A673 (cell line): ENCODE data around the gene STRC.
"Not testable (repeated sequence)": the region's sequence is repeated elsewhere in the genome, so short reads cannot be mapped to it uniquely, and the experiment has no call there.

Source experiments
- EZH2 ChIP-seq: fragments of 200-600 bp; sonication (generic); IDR thresholded peaks from 2 replicates; pipeline ENCODE4 v1.6.1; 2017; ENCODE audit warnings: borderline replicate concordance, low read depth, mild to moderate bottlenecking, mixed read lengths, antibody characterized with exemption, low read length; ENCODE audit not compliant: poor library complexity, severe bottlenecking
- TF ChIP-seq, protein P1 (sequence below): fragments of 300-800, 200-600 bp; sonication (generic); conservative IDR thresholded peaks from 2 replicates; pipeline ENCODE4 v1.5.1; 2017; ENCODE audit warnings: low read depth, mild to moderate bottlenecking, antibody characterized with exemption, low read length, moderate library complexity, mixed read lengths

DNA sequence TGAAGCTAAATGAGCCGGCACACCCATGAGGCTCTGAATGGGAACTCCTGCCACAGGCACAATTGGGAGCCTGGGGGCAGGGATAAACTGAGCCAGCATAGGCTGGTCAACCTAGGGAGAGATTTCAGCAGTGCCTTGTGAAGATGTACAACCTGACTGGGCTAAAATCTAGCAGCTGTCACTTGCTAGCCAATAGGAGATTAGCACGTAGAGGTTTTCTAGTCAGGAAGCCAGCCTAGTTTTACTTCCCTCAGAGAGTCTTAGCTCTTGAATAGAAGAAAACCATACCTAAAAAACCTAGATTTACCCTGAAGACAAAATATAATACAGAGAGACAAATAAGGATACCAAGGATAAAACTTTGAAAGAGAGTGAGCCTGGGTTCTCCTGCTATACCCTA is 43.7 kb upstream of the STRC start:
- TF ChIP-seq EZH2: not testable (repeated sequence)
- TF ChIP-seq, protein P1, sequence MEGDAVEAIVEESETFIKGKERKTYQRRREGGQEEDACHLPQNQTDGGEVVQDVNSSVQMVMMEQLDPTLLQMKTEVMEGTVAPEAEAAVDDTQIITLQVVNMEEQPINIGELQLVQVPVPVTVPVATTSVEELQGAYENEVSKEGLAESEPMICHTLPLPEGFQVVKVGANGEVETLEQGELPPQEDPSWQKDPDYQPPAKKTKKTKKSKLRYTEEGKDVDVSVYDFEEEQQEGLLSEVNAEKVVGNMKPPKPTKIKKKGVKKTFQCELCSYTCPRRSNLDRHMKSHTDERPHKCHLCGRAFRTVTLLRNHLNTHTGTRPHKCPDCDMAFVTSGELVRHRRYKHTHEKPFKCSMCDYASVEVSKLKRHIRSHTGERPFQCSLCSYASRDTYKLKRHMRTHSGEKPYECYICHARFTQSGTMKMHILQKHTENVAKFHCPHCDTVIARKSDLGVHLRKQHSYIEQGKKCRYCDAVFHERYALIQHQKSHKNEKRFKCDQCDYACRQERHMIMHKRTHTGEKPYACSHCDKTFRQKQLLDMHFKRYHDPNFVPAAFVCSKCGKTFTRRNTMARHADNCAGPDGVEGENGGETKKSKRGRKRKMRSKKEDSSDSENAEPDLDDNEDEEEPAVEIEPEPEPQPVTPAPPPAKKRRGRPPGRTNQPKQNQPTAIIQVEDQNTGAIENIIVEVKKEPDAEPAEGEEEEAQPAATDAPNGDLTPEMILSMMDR: not testable (repeated sequence)
